HL-60/S4 treated with phorbol 12-myristate 13-acetate at 8.2 ng/mL for 4 days and 3 days (cell line): ENCODE results near the gene KRT80.

Experiments used
- in situ Hi-C: fragments of 300-500 bp; cut with MboI; formaldehyde crosslinking; loops from 2 replicates; pipeline ENCODE4 v1.15.0; 2022; ENCODE audit warnings: low sequenced_read_pairs

Gene KRT80

GRCh38 chr12:52229836-52230343 lies 38.1 kb upstream of the KRT80 start:
- in situ Hi-C loops = no loop called here

GRCh38 chr12:52228931-52229330 lies 37.1 kb upstream of the KRT80 start:
- in situ Hi-C loops = no loop called here

GRCh38 chr12:52228366-52228765 lies 36.6 kb upstream of the KRT80 start:
- in situ Hi-C loops = no loop called here

DNA sequence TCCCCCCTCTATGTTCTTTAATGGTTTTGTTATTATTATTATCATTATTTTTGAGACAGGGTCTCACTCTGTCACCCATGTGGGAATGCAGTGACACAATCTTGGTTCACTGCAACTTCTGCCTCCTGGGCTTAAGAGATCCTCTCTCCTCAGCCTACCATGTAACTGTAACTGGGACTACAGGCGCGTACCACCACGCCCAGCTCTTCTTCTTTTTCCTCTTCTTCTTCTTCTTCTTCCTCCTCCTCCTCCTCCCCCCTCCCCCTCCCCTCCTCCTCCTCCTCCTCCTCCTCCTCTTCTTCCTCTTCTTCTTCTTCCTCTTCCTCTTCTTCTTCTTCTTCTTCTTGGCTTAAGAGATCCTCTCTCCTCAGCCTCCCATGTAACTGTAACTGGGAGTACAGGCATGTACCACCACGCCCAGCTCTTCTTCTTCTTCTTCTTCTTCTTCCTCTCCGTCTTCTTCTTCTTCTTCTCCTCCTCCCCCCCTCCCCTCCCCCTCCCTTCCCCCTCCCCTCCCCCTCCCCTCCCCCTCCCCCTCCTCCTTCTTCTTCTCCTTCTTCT lies 35.9 kb upstream of the KRT80 start:
- in situ Hi-C loops = no loop called here

GRCh38 chr12:52226446-52226845 lies 34.6 kb upstream of the KRT80 start:
- in situ Hi-C loops = no loop called here

DNA sequence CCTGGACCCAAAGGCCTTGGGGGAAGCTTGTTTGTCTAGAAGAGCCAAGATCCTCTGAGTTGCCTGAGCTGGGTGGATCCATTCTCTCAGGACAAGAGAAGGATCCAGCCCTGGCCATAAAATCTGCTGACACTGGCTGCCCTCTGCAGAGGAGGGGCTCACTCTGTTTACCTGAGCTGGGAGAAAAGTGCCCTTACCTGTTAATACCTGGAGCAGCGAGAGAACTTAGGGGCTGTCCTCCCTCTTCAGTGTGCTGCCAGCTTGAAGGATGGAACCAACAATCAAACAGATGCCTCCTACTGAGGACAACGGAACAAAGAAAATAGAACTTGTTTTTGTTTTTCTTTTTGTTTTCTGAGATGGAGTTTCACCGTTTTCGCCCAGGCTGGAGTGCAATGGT lies 33.9 kb upstream of the KRT80 start:
- in situ Hi-C loops = no loop called here

DNA sequence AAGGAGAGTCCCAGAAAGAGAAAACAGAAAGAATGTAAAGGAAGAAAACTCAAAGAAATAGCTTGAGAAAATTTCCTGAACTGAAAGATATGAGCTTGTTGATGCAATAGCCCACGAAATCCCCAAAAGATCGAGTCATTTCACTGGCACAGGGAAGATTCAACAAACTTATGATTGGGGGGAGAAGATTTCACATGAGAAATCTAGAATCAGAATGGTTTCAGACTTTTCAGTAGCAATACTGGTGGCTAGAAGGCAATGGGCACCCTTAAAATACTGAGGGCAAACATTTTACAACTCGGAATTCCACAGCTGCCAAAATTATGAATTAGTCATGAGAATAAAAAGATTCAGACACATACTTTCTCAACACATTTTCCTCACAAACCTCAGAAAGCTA lies 32.3 kb upstream of the KRT80 start:
- in situ Hi-C loops = no loop called here

DNA sequence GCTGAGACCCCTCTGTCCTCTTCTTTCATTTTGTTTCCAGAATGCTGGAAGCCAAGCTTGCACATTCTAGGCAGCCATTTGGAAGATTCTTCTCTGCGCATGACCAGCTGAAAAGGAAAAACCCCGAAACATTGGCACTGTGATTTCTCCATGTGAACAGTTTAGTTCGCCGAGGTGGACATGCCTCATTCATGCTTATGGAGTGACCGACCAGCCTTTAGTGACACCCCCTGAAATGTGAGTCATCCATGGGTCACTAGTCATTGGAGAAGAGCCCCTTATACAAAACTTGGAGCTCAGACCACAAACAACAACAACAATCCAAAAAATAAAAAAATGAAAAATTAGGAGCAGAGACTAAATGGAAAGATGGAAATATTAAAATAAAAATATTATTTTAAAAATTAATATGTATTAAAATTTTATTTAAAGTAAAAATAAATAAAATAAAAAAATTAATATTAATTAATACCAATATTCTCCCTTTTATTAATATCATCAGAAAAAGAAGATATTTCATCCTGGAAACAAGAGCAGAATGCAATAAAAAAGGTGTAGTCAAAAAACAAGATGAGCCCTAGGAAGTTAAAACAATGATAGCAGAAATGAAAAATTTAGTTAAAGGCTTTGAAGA lies 31.7 kb upstream of the KRT80 start:
- in situ Hi-C loops = no loop called here

GRCh38 chr12:52222692-52223091 lies 30.9 kb upstream of the KRT80 start:
- in situ Hi-C loops = no loop called here

- in situ Hi-C loops = no loop called here
Measured at GRCh38 chr12:52221912-52222457, 30.2 kb upstream of the KRT80 start.

- in situ Hi-C loops = no loop called here
Measured at GRCh38 chr12:52221070-52221781, 29.4 kb upstream of the KRT80 start.

DNA sequence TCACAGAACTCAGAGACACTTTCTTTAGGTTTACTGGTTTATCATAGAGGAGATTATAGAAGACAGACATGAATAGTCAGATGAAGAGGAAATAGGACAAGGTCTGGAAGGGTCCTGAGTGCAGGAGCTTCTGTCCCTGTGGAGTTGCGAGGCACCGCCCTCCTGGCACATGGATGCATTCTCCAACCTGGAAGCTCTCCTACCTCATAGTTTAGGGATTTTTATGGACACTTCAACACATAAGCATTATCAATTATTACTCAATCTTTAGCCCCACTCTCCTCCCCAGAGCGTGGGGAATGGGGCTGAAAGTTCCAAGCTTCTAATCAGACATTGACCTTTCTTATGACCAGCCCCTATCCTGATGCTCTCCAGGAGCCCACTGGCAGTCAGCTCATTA lies 28.7 kb upstream of the KRT80 start:
- in situ Hi-C loops = no loop called here

- in situ Hi-C loops = no loop called here
Measured at GRCh38 chr12:52218001-52218400, 26.2 kb upstream of the KRT80 start.

DNA sequence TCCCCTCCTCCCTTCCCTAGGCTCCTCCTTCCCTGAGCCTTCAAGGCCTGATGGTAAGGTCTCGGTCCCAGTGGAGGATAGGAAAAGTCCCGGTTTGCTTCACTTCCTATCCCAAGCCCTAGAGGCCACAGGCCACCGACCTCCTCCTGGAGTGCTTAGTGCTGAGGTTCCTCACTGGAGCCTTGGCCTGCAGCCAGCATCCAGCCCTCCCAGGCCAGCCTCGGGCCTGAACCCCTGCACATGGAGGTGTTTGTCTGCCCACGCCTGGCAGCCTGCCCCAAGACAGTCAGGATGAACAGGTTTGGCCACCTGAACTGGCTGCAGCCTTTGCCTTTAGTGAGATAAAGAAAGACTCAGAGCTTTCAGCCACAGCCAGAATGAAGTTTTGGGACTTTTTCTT lies 25.4 kb upstream of the KRT80 start:
- in situ Hi-C loops = no loop called here

DNA sequence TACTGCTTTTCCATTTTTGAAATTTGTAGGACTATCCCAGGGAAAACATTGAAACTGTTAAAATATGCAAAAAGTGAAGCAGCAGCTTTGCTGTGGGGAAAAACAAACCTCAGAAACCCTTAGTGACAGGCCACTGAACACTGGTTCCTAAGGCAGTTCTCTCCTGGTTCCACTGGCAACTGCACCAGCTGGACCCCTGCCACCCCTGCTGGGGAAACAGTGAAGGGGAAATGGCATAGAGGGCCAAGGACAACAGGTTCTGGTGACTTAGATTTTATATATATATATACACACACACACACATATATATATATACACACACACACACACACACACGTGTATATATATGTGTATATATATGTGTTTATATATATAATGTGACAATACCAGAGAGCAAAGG lies 25.0 kb upstream of the KRT80 start:
- in situ Hi-C loops = no loop called here

DNA sequence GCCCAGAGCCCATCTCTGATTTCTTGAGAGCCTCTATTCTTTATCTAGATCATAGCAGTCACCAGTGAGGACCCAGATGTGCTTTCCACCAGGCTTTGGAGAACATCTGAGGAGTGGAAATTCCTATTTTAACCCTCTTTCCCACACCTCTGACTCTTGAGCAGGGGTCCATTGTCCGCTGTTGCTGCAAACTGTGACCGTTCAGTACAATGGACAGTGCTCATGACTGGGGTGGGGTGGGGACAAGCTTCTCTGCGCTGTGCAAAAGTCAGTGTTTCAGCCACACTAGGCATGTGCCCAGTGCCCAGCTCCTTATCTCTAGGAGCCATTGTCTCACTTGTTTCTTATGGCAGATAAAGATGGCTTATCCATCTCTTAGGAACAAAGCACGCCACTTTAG lies 24.3 kb upstream of the KRT80 start:
- in situ Hi-C loops = no loop called here

DNA sequence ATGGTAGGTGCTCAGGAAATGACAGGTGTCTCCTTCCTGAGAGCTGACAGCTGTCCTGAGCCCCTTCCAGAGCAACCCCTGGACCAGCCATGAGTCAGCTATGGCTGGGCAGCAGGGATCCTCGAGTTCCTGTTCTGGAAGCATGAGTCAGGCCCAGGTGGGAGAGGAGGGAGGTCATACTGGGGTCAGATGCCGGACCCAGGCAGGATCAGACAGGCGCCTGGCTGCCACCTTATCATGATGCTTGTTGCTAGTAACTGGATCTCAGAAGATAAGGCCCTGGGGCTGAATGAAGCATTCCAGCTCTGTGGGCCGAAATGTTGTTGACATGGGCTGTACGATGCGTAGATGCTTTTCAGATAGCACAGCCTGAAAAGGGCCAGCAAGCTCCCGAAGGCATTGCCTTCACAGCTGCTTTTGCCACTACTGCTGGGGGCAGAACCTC lies 23.8 kb upstream of the KRT80 start:
- in situ Hi-C loops = no loop called here

GRCh38 chr12:52214421-52214802 lies 22.6 kb upstream of the KRT80 start:
- in situ Hi-C loops = no loop called here

DNA sequence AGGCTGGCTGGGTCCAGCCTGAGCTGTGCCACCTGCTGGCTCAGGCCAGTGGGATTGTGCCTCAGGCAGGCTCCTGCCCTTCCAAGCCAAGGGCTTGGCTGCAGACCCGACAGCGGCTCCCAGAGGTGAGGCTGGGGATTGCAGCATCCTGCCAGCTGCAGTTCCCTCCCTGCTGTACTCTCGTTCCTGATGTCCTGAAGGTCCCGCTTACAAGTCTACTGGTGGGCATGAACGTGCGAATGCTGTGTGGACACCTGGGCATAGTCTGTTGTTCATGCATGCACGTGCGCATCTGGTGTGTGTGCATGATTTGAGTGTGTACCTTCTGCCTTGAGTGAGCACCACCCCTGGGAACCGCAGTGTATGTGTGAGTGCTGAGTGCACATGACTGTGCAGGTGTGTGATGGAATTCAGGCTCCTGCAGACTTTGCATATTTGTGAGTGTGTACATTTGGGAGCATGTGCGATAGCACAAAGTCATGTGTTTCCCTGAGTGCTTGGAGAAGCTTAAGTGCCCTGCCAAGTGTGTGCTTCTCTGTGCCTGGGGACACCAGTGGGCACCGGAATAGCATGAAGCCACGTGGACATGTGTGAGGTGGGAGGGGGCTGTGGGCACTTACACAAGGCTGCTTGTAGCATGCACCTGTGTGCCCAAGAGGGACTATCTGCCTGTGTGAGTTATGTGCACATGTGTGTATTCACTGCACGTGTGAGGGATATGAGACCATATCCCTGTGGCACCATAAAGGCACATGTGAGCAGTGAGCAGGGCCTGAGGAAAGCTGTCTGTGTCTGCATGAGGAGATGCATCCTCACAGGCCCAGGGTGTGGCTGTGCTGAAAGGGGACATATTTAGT lies 22.0 kb upstream of the KRT80 start:
- in situ Hi-C loops = no loop called here

DNA sequence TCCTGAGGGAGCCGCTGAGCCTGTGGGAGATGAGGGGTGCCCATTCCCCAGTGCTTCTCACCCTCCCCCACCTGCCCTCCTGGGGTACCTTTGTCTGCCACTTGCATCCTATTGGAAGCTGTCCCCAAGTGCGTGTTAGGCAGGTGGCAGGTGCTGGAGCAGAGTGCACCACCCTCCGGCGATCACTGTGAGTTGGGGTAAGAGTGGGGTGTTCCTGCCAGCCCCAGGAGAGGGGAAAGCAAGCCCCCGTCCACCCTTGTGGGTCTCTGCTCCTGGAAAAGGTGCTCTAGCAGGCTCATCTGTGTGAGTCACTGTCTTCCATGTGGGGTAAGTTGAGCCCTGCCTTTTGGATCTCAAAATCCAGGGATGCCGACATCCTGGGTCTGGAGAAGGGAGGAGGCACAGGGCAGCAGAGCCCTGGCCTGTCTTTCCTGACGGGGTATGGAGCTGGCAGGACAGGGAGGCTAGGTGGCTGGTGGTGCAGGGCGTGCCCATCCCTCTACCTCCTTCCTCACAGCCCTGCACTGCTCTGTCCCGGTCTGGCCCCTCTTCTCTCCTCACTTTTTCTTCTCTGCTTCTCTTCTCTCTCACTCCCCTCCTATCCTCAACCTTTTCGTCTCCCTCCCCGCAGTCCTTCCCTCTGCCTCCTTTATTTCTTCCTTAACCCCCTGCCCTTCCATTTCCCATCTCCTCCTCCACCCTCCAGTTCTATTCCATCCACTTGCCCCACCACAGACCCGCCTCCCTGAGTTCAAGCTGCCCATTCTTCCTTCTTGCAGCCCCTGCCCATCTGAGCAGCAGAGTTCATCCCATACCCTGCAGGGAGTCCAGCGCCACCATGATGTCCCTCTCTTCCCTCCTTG lies 21.1 kb upstream of the KRT80 start:
- in situ Hi-C loops = no loop called here
